Measurements from ENCODE around the gene RAPGEF2. TPM values are rescaled to one million over a fixed set of nuclear protein-coding genes. Genes with fewer than 3 reads are reported as not detected.
A peak's percentile ranks its signal among the peaks of the same experiment; 100 is the strongest.

The RAPGEF2 gene
- total and polyA plus RNA-seq, 10 of the 15 experiments (the other 5 are each of a cell fraction or from before 2014, with no cell fraction given), result 0.31 to 24.0 (median 2.9) TPM

DNA sequence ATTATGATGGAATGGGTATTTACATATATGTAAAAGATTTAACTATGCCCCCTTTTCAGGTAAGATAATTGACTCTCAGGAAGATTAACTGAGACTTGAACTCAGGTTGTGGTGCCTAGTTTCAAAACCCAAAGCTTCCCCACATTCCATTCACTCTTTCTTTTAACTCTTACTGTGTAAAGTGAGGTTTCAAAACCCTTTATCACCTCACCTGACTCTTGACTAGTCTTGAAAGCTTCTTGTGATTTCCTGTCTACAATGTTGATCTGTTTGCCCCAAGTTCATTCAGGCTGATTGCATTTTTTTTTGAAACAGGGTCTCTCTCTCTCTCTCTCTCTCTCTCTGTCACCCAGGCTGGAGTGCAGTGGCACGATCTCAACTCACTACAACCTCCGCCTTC is 40.5 kb upstream of the RAPGEF2 start:
- no peak for TF ChIP-seq HDAC2 (IDR thresholded peaks at IDR 0.05)
- TF ChIP-seq KDM1A (IDR thresholded peaks at IDR 0.05; ENCODE audit: borderline replicate concordance), result no peak
- peak in 1 of 2 experiments; percentile 37; a peak in 2 of 4 replicates for TF ChIP-seq BHLHE40 (IDR thresholded peaks at IDR 0.05; ENCODE audit: borderline replicate concordance in 1 of 2, low read depth in 2 of 2, low read length in 1 of 2)
- TF ChIP-seq ZZZ3 (IDR thresholded peaks at IDR 0.05; ENCODE audit: control insufficient read depth, insufficient read length, low read depth), result peak; percentile 26
- ChIA-PET SMC1A (ENCODE audit: uncharacterized antibody, unreplicated experiment) (interaction anchor here (1.2 to 2.4 kb wide), 3 partner anchors 11 to 47 kb away, joined by 3 to 7 read pairs (median 4); no protein-coding TSS in a partner anchor), RAD21 (ENCODE audit: unreplicated experiment) (no interaction called here), CTCF (interaction anchor here (1.0 to 1.4 kb wide), 2 partner anchors 11 to 47 kb away, joined by 3 to 6 read pairs; no protein-coding TSS in a partner anchor), POLR2A (interaction anchor here (0.6 to 0.7 kb wide), 2 partner anchors 9 to 13 kb away, joined by 3 read pairs; no protein-coding TSS in a partner anchor)
- WGBS (ENCODE audit: insufficient coverage, insufficient replicate concordance, low lambda C conversion rate, missing lambda C conversion rate), result 86% methylated on average over 2 of the region's 2 CpGs
- DNase-seq (ENCODE audit: low read depth, low spot score) (no peak), ATAC-seq (peak; percentile 57), FAIRE-seq (peak; percentile 27)
- intact Hi-C loops (cut with micrococcal nuclease; ENCODE audit: unreplicated experiment) (no loop called here), in situ Hi-C loops (cut with MboI) (no loop called here)
- H3K27ac ChIP-seq (ENCODE audit: control insufficient read depth, insufficient read depth), result no peak overlapping the region
- H3K79me2 ChIP-seq (ENCODE audit: control insufficient read depth, insufficient read depth, low read length), result no peaks in the 10 kb centered on the region
- no peaks in the 10 kb centered on the region for H4K20me1 ChIP-seq (ENCODE audit: control insufficient read depth, insufficient read depth)
- no peaks in the 10 kb centered on the region for H3K27me3 ChIP-seq (replicated peaks in 1 of 2; ENCODE audit: control insufficient read depth in 2 of 2, insufficient read depth in 2 of 2, low read length in 1 of 2)
- H3K9ac ChIP-seq (ENCODE audit: control insufficient read depth, insufficient read depth, low read length), result no peak overlapping the region
- no peaks in the 10 kb centered on the region for H3K36me3 ChIP-seq (ENCODE audit: control insufficient read depth in 2 of 2, insufficient read depth in 2 of 2, low read length in 1 of 2)
- H3K4me2 ChIP-seq (ENCODE audit: control insufficient read depth, insufficient read depth), result no peak overlapping the region
- H2AFZ ChIP-seq (ENCODE audit: control insufficient read depth, low read depth, low read length), result no peak overlapping the region
- H3K4me1 ChIP-seq (ENCODE audit: control insufficient read depth, insufficient read depth, low read length), result no peaks in the 10 kb centered on the region; the same call in 1 of the 2 replicates
- no peaks in the 10 kb centered on the region; the same call in 2 of the 3 replicates for H3K9me3 ChIP-seq (replicated peaks; ENCODE audit: control insufficient read depth, insufficient read depth, low read length)
- no peak overlapping the region for H3K4me3 ChIP-seq
- BruUV-seq (replicated peaks), result no TSS peak

DNA sequence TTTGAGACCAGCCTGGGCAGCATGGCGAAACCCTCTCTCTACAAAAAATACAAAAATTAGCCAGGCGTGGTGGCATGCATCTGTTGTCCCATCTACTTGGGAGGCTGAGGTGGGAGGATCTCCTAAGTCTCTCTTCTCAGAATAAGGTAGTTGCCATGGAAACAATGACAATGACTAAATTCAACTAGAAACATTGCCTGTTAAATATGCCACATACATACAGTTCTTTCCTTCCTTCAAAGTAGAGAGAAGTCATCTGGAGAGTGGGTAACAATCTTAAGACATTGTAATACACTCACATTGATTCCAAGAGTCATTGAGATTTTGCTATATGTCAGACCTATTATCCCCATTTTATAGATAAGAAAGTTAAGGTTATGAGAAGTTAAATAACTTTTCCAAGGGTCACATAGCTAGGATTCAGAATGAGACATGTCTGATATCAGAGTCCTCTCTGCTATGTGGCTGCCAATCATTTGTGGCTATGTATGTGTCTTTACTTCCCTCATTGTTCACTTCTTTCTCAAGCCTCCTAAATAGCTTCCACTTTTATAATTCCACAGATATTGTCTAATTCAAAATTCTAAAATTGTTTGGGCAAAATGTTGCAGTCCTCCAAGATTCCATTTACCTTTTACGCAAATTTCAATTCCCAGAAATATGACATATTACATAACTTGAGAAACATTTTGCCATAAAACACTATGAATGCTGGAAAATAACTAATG is 37.2 kb upstream of the RAPGEF2 start:
- no peaks in the 10 kb centered on the region for H3K36me3 ChIP-seq (ENCODE audit: control insufficient read depth in 2 of 2, insufficient read depth in 2 of 2, low read length in 1 of 2)
- ATAC-seq, result no peak
- H3K27ac ChIP-seq (ENCODE audit: control insufficient read depth, insufficient read depth), result no peak overlapping the region
- no peak overlapping the region for H3K9ac ChIP-seq (ENCODE audit: control insufficient read depth, insufficient read depth, low read length)
- BruUV-seq (replicated peaks), result no TSS peak
- H3K4me1 ChIP-seq (ENCODE audit: control insufficient read depth, insufficient read depth, low read length), result no peaks in the 10 kb centered on the region; the same call in 1 of the 2 replicates
- no peak for DNase-seq (ENCODE audit: low read depth, low spot score)
- CTCF ChIA-PET, result no interaction called here
- H3K4me2 ChIP-seq (ENCODE audit: control insufficient read depth, insufficient read depth), result no peak overlapping the region
- 82% methylated on average over 3 of the region's 3 CpGs for WGBS (ENCODE audit: insufficient coverage, insufficient replicate concordance, low lambda C conversion rate, missing lambda C conversion rate)
- H3K9me3 ChIP-seq (replicated peaks; ENCODE audit: control insufficient read depth, insufficient read depth, low read length), result no peaks in the 10 kb centered on the region; the same call in 2 of the 3 replicates
- no peak for TF ChIP-seq PML (IDR thresholded peaks at IDR 0.05; ENCODE audit: low read length)
- no peak for TF ChIP-seq NFXL1 (IDR thresholded peaks at IDR 0.05; ENCODE audit: borderline replicate concordance)
- TF ChIP-seq SREBF2 (IDR thresholded peaks at IDR 0.05; ENCODE audit: low read length), result no peak
- TF ChIP-seq RELA (IDR thresholded peaks at IDR 0.05; ENCODE audit: borderline replicate concordance, partially characterized antibody), result no peak
- no peak for TF ChIP-seq TAF1 (IDR thresholded peaks at IDR 0.05; ENCODE audit: borderline replicate concordance, low read depth, low read length)
- no peak for TF ChIP-seq NR2C1 (IDR thresholded peaks at IDR 0.05)
- TF ChIP-seq, protein P1, sequence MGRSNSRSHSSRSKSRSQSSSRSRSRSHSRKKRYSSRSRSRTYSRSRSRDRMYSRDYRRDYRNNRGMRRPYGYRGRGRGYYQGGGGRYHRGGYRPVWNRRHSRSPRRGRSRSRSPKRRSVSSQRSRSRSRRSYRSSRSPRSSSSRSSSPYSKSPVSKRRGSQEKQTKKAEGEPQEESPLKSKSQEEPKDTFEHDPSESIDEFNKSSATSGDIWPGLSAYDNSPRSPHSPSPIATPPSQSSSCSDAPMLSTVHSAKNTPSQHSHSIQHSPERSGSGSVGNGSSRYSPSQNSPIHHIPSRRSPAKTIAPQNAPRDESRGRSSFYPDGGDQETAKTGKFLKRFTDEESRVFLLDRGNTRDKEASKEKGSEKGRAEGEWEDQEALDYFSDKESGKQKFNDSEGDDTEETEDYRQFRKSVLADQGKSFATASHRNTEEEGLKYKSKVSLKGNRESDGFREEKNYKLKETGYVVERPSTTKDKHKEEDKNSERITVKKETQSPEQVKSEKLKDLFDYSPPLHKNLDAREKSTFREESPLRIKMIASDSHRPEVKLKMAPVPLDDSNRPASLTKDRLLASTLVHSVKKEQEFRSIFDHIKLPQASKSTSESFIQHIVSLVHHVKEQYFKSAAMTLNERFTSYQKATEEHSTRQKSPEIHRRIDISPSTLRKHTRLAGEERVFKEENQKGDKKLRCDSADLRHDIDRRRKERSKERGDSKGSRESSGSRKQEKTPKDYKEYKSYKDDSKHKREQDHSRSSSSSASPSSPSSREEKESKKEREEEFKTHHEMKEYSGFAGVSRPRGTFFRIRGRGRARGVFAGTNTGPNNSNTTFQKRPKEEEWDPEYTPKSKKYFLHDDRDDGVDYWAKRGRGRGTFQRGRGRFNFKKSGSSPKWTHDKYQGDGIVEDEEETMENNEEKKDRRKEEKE (IDR thresholded peaks at IDR 0.05), result no peak
- no peak for TF ChIP-seq EP300 (IDR thresholded peaks at IDR 0.05; ENCODE audit: borderline replicate concordance in 1 of 2, control insufficient read depth in 1 of 2, low read depth in 2 of 2, low read length in 2 of 2)
- TF ChIP-seq IKZF2 (IDR thresholded peaks at IDR 0.05), result no peak
- POLR2A ChIA-PET, result no interaction called here
- FAIRE-seq, result no peak
- H2AFZ ChIP-seq (ENCODE audit: control insufficient read depth, low read depth, low read length), result no peak overlapping the region
- no peaks in the 10 kb centered on the region for H4K20me1 ChIP-seq (ENCODE audit: control insufficient read depth, insufficient read depth)
- no peaks in the 10 kb centered on the region for H3K27me3 ChIP-seq (replicated peaks in 1 of 2; ENCODE audit: control insufficient read depth in 2 of 2, insufficient read depth in 2 of 2, low read length in 1 of 2)
- SMC1A ChIA-PET (ENCODE audit: uncharacterized antibody, unreplicated experiment), result interaction anchor here (0.9 to 1.2 kb wide), 4 partner anchors 8 to 138 kb away, joined by 3 to 4 read pairs (median 3); no protein-coding TSS in a partner anchor
- RAD21 ChIA-PET (ENCODE audit: unreplicated experiment), result interaction anchor here (1.1 kb wide), 1 partner anchor 48 kb away, joined by 3 read pairs; no protein-coding TSS in a partner anchor
- in situ Hi-C loops (cut with MboI), result no loop called here
- intact Hi-C loops (cut with micrococcal nuclease; ENCODE audit: unreplicated experiment), result no loop called here
- no peak overlapping the region for H3K4me3 ChIP-seq
- no peaks in the 10 kb centered on the region for H3K79me2 ChIP-seq (ENCODE audit: control insufficient read depth, insufficient read depth, low read length)
